AG09319 (cell line): ENCODE results near the gene PCED1B.

Experiments used
- DNase-seq: peaks from one replicate; pipeline ENCODE4 v3.0.0-alpha.2; 2010; ENCODE audit warnings: low read depth; ENCODE audit errors: extremely low read depth
- CTCF ChIP-seq: IDR thresholded peaks from 2 replicates; pipeline ENCODE4 v1.5.1; 2011; ENCODE audit warnings: low read depth, mild to moderate bottlenecking, inconsistent platforms, low read length, moderate library complexity

Gene PCED1B

DNA sequence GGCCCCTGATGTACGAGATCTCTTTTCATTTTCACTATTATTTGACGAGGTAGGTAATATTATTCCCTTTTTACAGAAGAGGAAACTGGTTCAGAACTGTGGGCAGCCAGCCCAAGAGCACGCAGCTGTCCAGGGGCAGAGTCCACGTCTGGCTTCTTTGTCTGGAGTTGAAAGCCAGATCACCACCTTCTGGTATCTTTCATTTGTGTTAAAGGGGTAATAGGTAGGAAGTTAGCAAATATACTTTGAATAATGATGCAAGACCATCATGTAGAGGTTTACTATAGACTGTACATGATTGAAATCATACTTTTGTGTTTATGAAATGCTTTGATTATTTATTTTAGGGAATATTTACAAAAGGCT, 144.4 kb downstream of the PCED1B start:
- TF ChIP-seq CTCF, result no peak
- no peak for DNase-seq

DNA sequence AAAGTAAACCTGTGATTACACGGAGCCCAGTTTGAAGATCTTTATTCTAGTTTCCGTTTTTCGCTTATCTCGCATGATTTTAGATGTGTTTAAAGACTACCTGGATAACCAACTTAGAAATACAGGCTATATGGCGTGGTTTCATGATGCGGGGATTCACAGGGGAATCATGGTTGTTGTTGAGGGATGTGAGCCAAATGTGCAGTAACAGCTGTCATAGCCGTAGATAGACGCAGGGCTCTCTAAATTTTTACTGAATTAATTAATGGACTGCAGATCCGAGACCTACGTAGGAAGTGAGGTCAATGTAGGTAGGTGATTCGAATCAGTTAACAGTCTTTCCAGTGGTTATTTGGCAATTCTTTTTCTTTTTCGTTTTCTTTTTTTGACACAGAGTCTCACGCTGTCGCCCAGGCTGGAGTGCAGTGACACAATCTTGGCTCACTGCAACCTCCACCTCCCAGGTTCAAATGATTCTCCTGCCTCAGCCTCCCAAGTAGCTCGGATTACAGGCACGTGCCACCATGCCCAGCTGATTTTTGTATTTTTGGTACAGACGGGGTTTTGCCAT, 145.2 kb downstream of the PCED1B start:
- no peak for DNase-seq
- no peak for TF ChIP-seq CTCF

DNA sequence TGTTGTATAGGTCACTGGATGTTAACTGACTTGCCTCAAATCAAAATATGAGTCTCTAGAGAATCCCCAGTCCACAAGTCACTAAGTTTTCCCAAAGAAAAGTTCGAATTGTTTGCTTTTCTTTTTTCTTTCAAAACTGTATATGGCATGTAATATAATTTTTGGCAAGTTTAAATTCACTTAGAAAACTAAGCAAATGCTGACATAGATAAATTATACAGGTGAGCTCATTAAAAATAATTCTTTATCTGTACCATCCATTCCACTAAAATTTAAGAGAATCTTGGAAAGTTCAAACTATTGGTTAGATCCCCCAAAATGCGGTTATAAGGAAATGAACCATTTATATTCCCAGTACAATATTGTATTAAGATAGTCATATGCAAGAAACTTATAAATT, 145.9 kb downstream of the PCED1B start:
- no peak for DNase-seq
- no peak for TF ChIP-seq CTCF

GRCh38 chr12:47226199-47226598, 146.8 kb downstream of the PCED1B start:
- DNase-seq, result no peak
- TF ChIP-seq CTCF, result no peak

DNA sequence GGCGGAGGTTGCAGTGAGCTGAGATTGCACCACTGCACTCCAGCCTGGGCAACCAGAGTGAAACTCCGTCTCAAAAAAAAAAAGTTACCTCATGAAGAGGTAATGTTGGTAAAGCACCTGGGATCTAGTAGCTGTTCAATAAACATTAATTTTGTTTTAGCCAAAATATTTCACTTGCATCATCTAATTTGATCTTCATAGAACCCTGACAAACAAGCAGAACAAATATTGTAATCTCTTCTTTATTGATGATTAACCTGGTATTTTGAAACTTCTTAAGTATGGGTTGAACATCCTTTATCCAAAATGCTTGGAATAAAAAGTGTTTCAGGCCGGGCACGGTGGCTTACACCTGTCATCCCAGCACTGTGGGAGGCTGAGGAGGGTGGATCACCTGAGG, 149.4 kb downstream of the PCED1B start:
- DNase-seq, result no peak
- no peak for TF ChIP-seq CTCF

GRCh38 chr12:47231456-47231855, 152.0 kb downstream of the PCED1B start:
- TF ChIP-seq CTCF, result no peak
- DNase-seq, result no peak

- no peak for TF ChIP-seq CTCF
- no peak for DNase-seq
Observed at GRCh38 chr12:47234576-47235141, 155.2 kb downstream of the PCED1B start.
